ENCODE data around the gene FAM111A.
"Not testable (repeated sequence)": the region's sequence is repeated elsewhere in the genome, so short reads cannot be mapped to it uniquely, and the experiment has no call there.

FAM111A gene

GRCh38 chr11:59107721-59108120 lies 34.9 kb upstream of the FAM111A start:
- not testable (repeated sequence) for H3K36me3 ChIP-seq (ENCODE audit: control insufficient read depth in 1 of 2, insufficient read depth in 2 of 2, low read length in 2 of 2); H3K27me3 ChIP-seq (ENCODE audit: control insufficient read depth in 1 of 2, insufficient read depth in 2 of 2, low read length in 2 of 2); H3K9me3 ChIP-seq (ENCODE audit: control insufficient read depth in 1 of 2, low read length in 2 of 2); H3K27ac ChIP-seq (ENCODE audit: low read depth, low read length)
- peak overlapping the region; percentile 62 to 70 for H3K4me3 ChIP-seq (ENCODE audit: low read depth in 1 of 2, low read length in 2 of 2)
- peaks cover 4 to 12% of the 10 kb centered on the region in 2 donors for H3K4me1 ChIP-seq (ENCODE audit: control insufficient read depth in 1 of 2, insufficient read depth in 2 of 2, low read length in 2 of 2)
- peak overlapping the region in 1 of 2 donors; percentile 38 for H3K9ac ChIP-seq (ENCODE audit: low read depth in 1 of 2, low read length in 2 of 2)

- no peak overlapping the region for H3K4me3 ChIP-seq (ENCODE audit: low read depth in 1 of 2, low read length in 2 of 2)
- no peak overlapping the region for H3K9ac ChIP-seq (ENCODE audit: low read depth in 1 of 2, low read length in 2 of 2)
- peaks cover 2 to 8% of the 10 kb centered on the region in 2 donors for H3K36me3 ChIP-seq (ENCODE audit: control insufficient read depth in 1 of 2, insufficient read depth in 2 of 2, low read length in 2 of 2)
- H3K27me3 ChIP-seq (ENCODE audit: control insufficient read depth in 1 of 2, insufficient read depth in 2 of 2, low read length in 2 of 2), result no peaks in the 10 kb centered on the region
- H3K9me3 ChIP-seq (ENCODE audit: control insufficient read depth in 1 of 2, low read length in 2 of 2), result peaks cover 6 to 8% of the 10 kb centered on the region in 2 donors
- H3K4me1 ChIP-seq (ENCODE audit: control insufficient read depth in 1 of 2, insufficient read depth in 2 of 2, low read length in 2 of 2), result peaks cover under 1 to 3% of the 10 kb centered on the region in 2 donors
- H3K27ac ChIP-seq (ENCODE audit: low read depth, low read length), result no peak overlapping the region
Measured at GRCh38 chr11:59112494-59112893, 30.2 kb upstream of the FAM111A start.

GRCh38 chr11:59114344-59114743 lies 28.3 kb upstream of the FAM111A start:
- H3K27me3 ChIP-seq (ENCODE audit: control insufficient read depth in 1 of 2, insufficient read depth in 2 of 2, low read length in 2 of 2), result no peaks in the 10 kb centered on the region

GRCh38 chr11:59115553-59115952 lies 27.1 kb upstream of the FAM111A start:
- Histone ChIP-seq H3K4me3 (ENCODE audit: low read depth in 1 of 2, low read length in 2 of 2) (no peak overlapping the region), H3K27ac (ENCODE audit: low read depth, low read length) (no peak overlapping the region), H3K9ac (ENCODE audit: low read depth in 1 of 2, low read length in 2 of 2) (no peak overlapping the region), H3K36me3 (ENCODE audit: control insufficient read depth in 1 of 2, insufficient read depth in 2 of 2, low read length in 2 of 2) (peaks cover 2 to 11% of the 10 kb centered on the region in 2 donors), H3K9me3 (ENCODE audit: control insufficient read depth in 1 of 2, low read length in 2 of 2) (peaks cover 22 to 27% of the 10 kb centered on the region in 2 donors), H3K4me1 (ENCODE audit: control insufficient read depth in 1 of 2, insufficient read depth in 2 of 2, low read length in 2 of 2) (no peaks in the 10 kb centered on the region), H3K27me3 (ENCODE audit: control insufficient read depth in 1 of 2, insufficient read depth in 2 of 2, low read length in 2 of 2) (no peaks in the 10 kb centered on the region)

More at GRCh38 chr11:59114344-59114743, 28.3 kb upstream of the FAM111A start:
- no peak overlapping the region for H3K9ac ChIP-seq (ENCODE audit: low read depth in 1 of 2, low read length in 2 of 2)
- no peak overlapping the region for H3K4me3 ChIP-seq (ENCODE audit: low read depth in 1 of 2, low read length in 2 of 2)
- no peak overlapping the region for H3K27ac ChIP-seq (ENCODE audit: low read depth, low read length)
- no peaks in the 10 kb centered on the region for H3K4me1 ChIP-seq (ENCODE audit: control insufficient read depth in 1 of 2, insufficient read depth in 2 of 2, low read length in 2 of 2)
- H3K9me3 ChIP-seq (ENCODE audit: control insufficient read depth in 1 of 2, low read length in 2 of 2), result peaks cover 22 to 27% of the 10 kb centered on the region in 2 donors
- H3K36me3 ChIP-seq (ENCODE audit: control insufficient read depth in 1 of 2, insufficient read depth in 2 of 2, low read length in 2 of 2), result peaks cover 2 to 11% of the 10 kb centered on the region in 2 donors

- H3K36me3 ChIP-seq (ENCODE audit: control insufficient read depth in 1 of 2, insufficient read depth in 2 of 2, low read length in 2 of 2), result peaks cover 2 to 11% of the 10 kb centered on the region in 2 donors
- peaks cover 22 to 27% of the 10 kb centered on the region in 2 donors for H3K9me3 ChIP-seq (ENCODE audit: control insufficient read depth in 1 of 2, low read length in 2 of 2)
- H3K27me3 ChIP-seq (ENCODE audit: control insufficient read depth in 1 of 2, insufficient read depth in 2 of 2, low read length in 2 of 2), result no peaks in the 10 kb centered on the region
- no peaks in the 10 kb centered on the region for H3K4me1 ChIP-seq (ENCODE audit: control insufficient read depth in 1 of 2, insufficient read depth in 2 of 2, low read length in 2 of 2)
- H3K27ac ChIP-seq (ENCODE audit: low read depth, low read length), result no peak overlapping the region
- H3K4me3 ChIP-seq (ENCODE audit: low read depth in 1 of 2, low read length in 2 of 2), result no peak overlapping the region
- no peak overlapping the region for H3K9ac ChIP-seq (ENCODE audit: low read depth in 1 of 2, low read length in 2 of 2)
Measured at GRCh38 chr11:59117774-59118173, 24.9 kb upstream of the FAM111A start.

GRCh38 chr11:59119826-59120225 lies 22.8 kb upstream of the FAM111A start:
- Histone ChIP-seq H3K9me3 (ENCODE audit: control insufficient read depth in 1 of 2, low read length in 2 of 2) (peaks cover 25 to 27% of the 10 kb centered on the region in 2 donors), H3K9ac (ENCODE audit: low read depth in 1 of 2, low read length in 2 of 2) (no peak overlapping the region), H3K36me3 (ENCODE audit: control insufficient read depth in 1 of 2, insufficient read depth in 2 of 2, low read length in 2 of 2) (peaks cover 2 to 9% of the 10 kb centered on the region in 2 donors), H3K27ac (ENCODE audit: low read depth, low read length) (no peak overlapping the region), H3K4me3 (ENCODE audit: low read depth in 1 of 2, low read length in 2 of 2) (no peak overlapping the region), H3K4me1 (ENCODE audit: control insufficient read depth in 1 of 2, insufficient read depth in 2 of 2, low read length in 2 of 2) (no peaks in the 10 kb centered on the region), H3K27me3 (ENCODE audit: control insufficient read depth in 1 of 2, insufficient read depth in 2 of 2, low read length in 2 of 2) (no peaks in the 10 kb centered on the region)

GRCh38 chr11:59135648-59136461 lies 6.8 kb upstream of the FAM111A start:
- peaks cover 0 to 5% of the 10 kb centered on the region in 2 donors for H3K4me1 ChIP-seq (ENCODE audit: control insufficient read depth in 1 of 2, insufficient read depth in 2 of 2, low read length in 2 of 2)
- H3K27ac ChIP-seq (ENCODE audit: low read depth, low read length), result no peak overlapping the region
- H3K36me3 ChIP-seq (ENCODE audit: control insufficient read depth in 1 of 2, insufficient read depth in 2 of 2, low read length in 2 of 2), result peaks cover 12 to 32% of the 10 kb centered on the region in 2 donors
- peaks cover 12 to 15% of the 10 kb centered on the region in 2 donors for H3K9me3 ChIP-seq (ENCODE audit: control insufficient read depth in 1 of 2, low read length in 2 of 2)
- H3K4me3 ChIP-seq (ENCODE audit: low read depth in 1 of 2, low read length in 2 of 2), result no peak overlapping the region
- no peaks in the 10 kb centered on the region for H3K27me3 ChIP-seq (ENCODE audit: control insufficient read depth in 1 of 2, insufficient read depth in 2 of 2, low read length in 2 of 2)
- no peak overlapping the region for H3K9ac ChIP-seq (ENCODE audit: low read depth in 1 of 2, low read length in 2 of 2)

- H3K9me3 ChIP-seq (ENCODE audit: control insufficient read depth in 1 of 2, low read length in 2 of 2), result peaks cover 9 to 11% of the 10 kb centered on the region in 2 donors
- not testable (repeated sequence) for H3K27ac ChIP-seq (ENCODE audit: low read depth, low read length); H3K27me3 ChIP-seq (ENCODE audit: control insufficient read depth in 1 of 2, insufficient read depth in 2 of 2, low read length in 2 of 2); H3K9ac ChIP-seq (ENCODE audit: low read depth in 1 of 2, low read length in 2 of 2); H3K4me3 ChIP-seq (ENCODE audit: low read depth in 1 of 2, low read length in 2 of 2); H3K4me1 ChIP-seq (ENCODE audit: control insufficient read depth in 1 of 2, insufficient read depth in 2 of 2, low read length in 2 of 2)
- H3K36me3 ChIP-seq (ENCODE audit: control insufficient read depth in 1 of 2, insufficient read depth in 2 of 2, low read length in 2 of 2), result peaks cover 11 to 29% of the 10 kb centered on the region in 2 donors
Measured at GRCh38 chr11:59136551-59136950, 6.1 kb upstream of the FAM111A start.

GRCh38 chr11:59137190-59137589 lies 5.5 kb upstream of the FAM111A start:
- no peaks in the 10 kb centered on the region for H3K27me3 ChIP-seq (ENCODE audit: control insufficient read depth in 1 of 2, insufficient read depth in 2 of 2, low read length in 2 of 2)
- H3K9me3 ChIP-seq (ENCODE audit: control insufficient read depth in 1 of 2, low read length in 2 of 2), result peaks cover 3 to 4% of the 10 kb centered on the region in 2 donors
- no peak overlapping the region for H3K27ac ChIP-seq (ENCODE audit: low read depth, low read length)
- H3K9ac ChIP-seq (ENCODE audit: low read depth in 1 of 2, low read length in 2 of 2), result no peak overlapping the region
- H3K4me1 ChIP-seq (ENCODE audit: control insufficient read depth in 1 of 2, insufficient read depth in 2 of 2, low read length in 2 of 2), result peaks cover 6 to 10% of the 10 kb centered on the region in 2 donors
- peaks cover 5 to 22% of the 10 kb centered on the region in 2 donors for H3K36me3 ChIP-seq (ENCODE audit: control insufficient read depth in 1 of 2, insufficient read depth in 2 of 2, low read length in 2 of 2)
- no peak overlapping the region for H3K4me3 ChIP-seq (ENCODE audit: low read depth in 1 of 2, low read length in 2 of 2)

GRCh38 chr11:59138643-59139042 lies 4.0 kb upstream of the FAM111A start:
- no peak overlapping the region for H3K4me3 ChIP-seq (ENCODE audit: low read depth in 1 of 2, low read length in 2 of 2)

More at GRCh38 chr11:59138643-59139042, 4.0 kb upstream of the FAM111A start:
- Histone ChIP-seq H3K4me1 (ENCODE audit: control insufficient read depth in 1 of 2, insufficient read depth in 2 of 2, low read length in 2 of 2) (peaks cover 10 to 14% of the 10 kb centered on the region in 2 donors), H3K9ac (ENCODE audit: low read depth in 1 of 2, low read length in 2 of 2) (no peak overlapping the region), H3K36me3 (ENCODE audit: control insufficient read depth in 1 of 2, insufficient read depth in 2 of 2, low read length in 2 of 2) (peaks cover 4 to 15% of the 10 kb centered on the region in 2 donors), H3K27ac (ENCODE audit: low read depth, low read length) (no peak overlapping the region), H3K27me3 (ENCODE audit: control insufficient read depth in 1 of 2, insufficient read depth in 2 of 2, low read length in 2 of 2) (no peaks in the 10 kb centered on the region), H3K9me3 (ENCODE audit: control insufficient read depth in 1 of 2, low read length in 2 of 2) (no peaks in the 10 kb centered on the region)

Data from duodenal mucosa (tissue), 2 donors.